IMR-90 (cell line): ENCODE results near the gene KLF13. TPM values are rescaled to one million over a fixed set of nuclear protein-coding genes. Genes with fewer than 3 reads are reported as not detected.

Source experiments
- ATAC-seq: fragments of 200-7000 bp; cut with Tn5 transposase; 2 replicates; pipeline ENCODE4 v1.9.1; 2020; ENCODE audit warnings: low read depth, mild to moderate bottlenecking, moderate library complexity
- BruUV-seq: library from RNA; stranded (reverse); fragments of 400-500 nt; replicated peaks from 2 replicates; lab custom pipeline; 2021; lab: Mats Ljungman, UMichigan
- CTCF ChIA-PET: fragments of 300-600 bp; formaldehyde crosslinking; extraction: SDS; loops from one replicate; lab custom pipeline; 2021; ENCODE audit warnings: antibody characterized with exemption; lab: Yijun Ruan, JAX
- POLR2A ChIA-PET: fragments of 300-600 bp; sonication (Branson Sonifier 250); formaldehyde crosslinking; loops from one replicate; lab custom pipeline; 2022; ENCODE audit warnings: antibody characterized with exemption; ENCODE audit not compliant: unreplicated experiment; lab: Charles Lee
- DNase-seq: peaks from one replicate; pipeline ENCODE4 v3.0.0; 2013
- H2AFZ ChIP-seq: replicated peaks from 2 replicates; pipeline ENCODE3; 2013; ENCODE audit warnings: low read length, mild to moderate bottlenecking; ENCODE audit not compliant: poor library complexity
- H2AK5ac ChIP-seq: 2 replicates; pipeline ENCODE4 v1.6.1; 2013; ENCODE audit warnings: low read depth, low read length, inconsistent platforms
- H2AK9ac ChIP-seq: replicated peaks from 2 replicates; pipeline ENCODE3; 2013; ENCODE audit warnings: mild to moderate bottlenecking, low read depth, low read length, moderate library complexity; ENCODE audit not compliant: poor library complexity
- H2BK120ac ChIP-seq: 2 replicates; pipeline ENCODE4 v1.6.1; 2013; ENCODE audit warnings: low read depth, low read length, inconsistent platforms
- H2BK15ac ChIP-seq: 3 replicates; pipeline ENCODE4 v1.6.1; 2013; ENCODE audit warnings: low read depth, low read length, inconsistent platforms
- H2BK20ac ChIP-seq: 2 replicates; pipeline ENCODE4 v1.6.1; 2013; ENCODE audit warnings: low read depth, mild to moderate bottlenecking, inconsistent platforms, low read length, moderate library complexity
- H2BK5ac ChIP-seq: 2 replicates; pipeline ENCODE4 v1.6.1; 2013; ENCODE audit warnings: mild to moderate bottlenecking, low read depth, low read length, inconsistent platforms; ENCODE audit not compliant: poor library complexity, severe bottlenecking
- H3K14ac ChIP-seq: replicated peaks from 2 replicates; pipeline ENCODE4 v1.6.1; 2013; ENCODE audit warnings: low read depth, low read length, inconsistent platforms
- H3K18ac ChIP-seq: 2 replicates; pipeline ENCODE4 v1.6.1; 2013; ENCODE audit warnings: low read depth, low read length, control low read depth
- H3K23ac ChIP-seq: 2 replicates; pipeline ENCODE4 v1.6.1; 2013; ENCODE audit warnings: low read depth, low read length, inconsistent platforms
- H3K27ac ChIP-seq: 2 replicates; pipeline ENCODE4 v1.5.1; 2013; ENCODE audit warnings: mild to moderate bottlenecking, control low read depth, low read length; ENCODE audit not compliant: insufficient read depth
- H3K27me3 ChIP-seq: 2 replicates; pipeline ENCODE4 v1.6.1; 2013; ENCODE audit warnings: low read length; ENCODE audit not compliant: control insufficient read depth, insufficient read depth
- H3K36me3 ChIP-seq: 2 replicates; pipeline ENCODE4 v1.6.1; 2013; ENCODE audit warnings: low read length, mixed read lengths; ENCODE audit not compliant: control insufficient read depth, insufficient read depth
- H3K4ac ChIP-seq: 2 replicates; pipeline ENCODE4 v1.6.1; 2013; ENCODE audit warnings: low read depth, low read length, inconsistent platforms
- H3K4me1 ChIP-seq: 2 replicates; pipeline ENCODE4 v1.6.1; 2013; ENCODE audit warnings: low read length, mixed read lengths; ENCODE audit not compliant: control insufficient read depth, insufficient read depth
- H3K4me2 ChIP-seq: 2 replicates; pipeline ENCODE4 v1.6.1; 2013; ENCODE audit warnings: low read depth, mild to moderate bottlenecking, control low read depth, low read length, moderate library complexity
- H3K4me3 ChIP-seq: 2 replicates; pipeline ENCODE4 v1.5.1; 2013; ENCODE audit warnings: low read depth, mild to moderate bottlenecking, control low read depth, low read length, moderate library complexity; ENCODE audit not compliant: insufficient read depth
- H3K56ac ChIP-seq: 2 replicates; pipeline ENCODE4 v1.6.1; 2013; ENCODE audit warnings: low read length, inconsistent platforms; ENCODE audit not compliant: insufficient read depth; ENCODE audit errors: extremely low read depth
- H3K79me1 ChIP-seq, 2 experiments: 2 replicates each; pipeline ENCODE4 v1.6.1; 2013; ENCODE audit warnings: low read length in 2 of 2, inconsistent platforms in 1 of 2, low read depth in 1 of 2
- H3K9ac ChIP-seq: 2 replicates; pipeline ENCODE4 v1.6.1; 2013; ENCODE audit warnings: low read depth, low read length, control low read depth
- H3K9me1 ChIP-seq: 2 replicates; pipeline ENCODE4 v1.6.1; 2013; ENCODE audit warnings: low read length, inconsistent platforms; ENCODE audit not compliant: insufficient read depth
- H3K9me3 ChIP-seq: 2 replicates; pipeline ENCODE4 v1.6.1; 2013; ENCODE audit warnings: low read length; ENCODE audit not compliant: control insufficient read depth, insufficient read depth
- H4K20me1 ChIP-seq: 2 replicates; pipeline ENCODE4 v1.6.1; 2013; ENCODE audit warnings: low read length, inconsistent platforms; ENCODE audit not compliant: insufficient read depth
- H4K5ac ChIP-seq: 2 replicates; pipeline ENCODE4 v1.6.1; 2013; ENCODE audit warnings: mild to moderate bottlenecking, low read depth, low read length, control low read depth
- H4K8ac ChIP-seq, 2 experiments: 2 replicates each; pipeline ENCODE4 v1.6.1; 2013; ENCODE audit warnings: low read depth in 2 of 2, low read length in 2 of 2, control low read depth in 1 of 2, inconsistent platforms in 1 of 2
- H4K91ac ChIP-seq: 2 replicates; pipeline ENCODE4 v1.6.1; 2013; ENCODE audit warnings: low read depth, low read length, inconsistent platforms; ENCODE audit not compliant: insufficient read depth
- CEBPB ChIP-seq: IDR thresholded peaks from 2 replicates; pipeline ENCODE4 v1.6.1; 2012; ENCODE audit warnings: low read depth, low read length, improper control_type of control experiment
- CHD1 ChIP-seq: IDR thresholded peaks from 2 replicates; pipeline ENCODE4 v1.6.1; 2012; ENCODE audit warnings: low read depth, low read length, improper control_type of control experiment
- FOS ChIP-seq: fragments of 150-350 bp; IDR thresholded peaks from 2 replicates; pipeline ENCODE4 v1.6.1; 2016; ENCODE audit warnings: low read depth, low read length
- MAFK ChIP-seq: IDR thresholded peaks from 2 replicates; pipeline ENCODE4 v1.6.1; 2012; ENCODE audit warnings: low read depth, low read length, improper control_type of control experiment
- MXI1 ChIP-seq: IDR thresholded peaks from 2 replicates; pipeline ENCODE4 v1.6.1; 2012; ENCODE audit warnings: low read depth, mild to moderate bottlenecking, low read length, moderate library complexity, borderline replicate concordance
- NFE2L2 ChIP-seq: fragments of 150-350 bp; IDR thresholded peaks from 2 replicates; pipeline ENCODE4 v1.6.1; 2016; ENCODE audit warnings: low read depth, mild to moderate bottlenecking, low read length
- POLR2A ChIP-seq: IDR thresholded peaks from 2 replicates; pipeline ENCODE4 v1.6.1; 2012; ENCODE audit warnings: mild to moderate bottlenecking, low read depth, low read length
- WGBS, 2 experiments: methylation state at CpG; one replicate each; pipeline versions ENCODE4 v1.1.5 to v1.1.7; 2013; ENCODE audit warnings: missing lambda C conversion rate in 2 of 2; ENCODE audit not compliant: insufficient read length in 1 of 2; ENCODE audit errors: extremely low coverage in 2 of 2; 5-methylcytosine and 5-hydroxymethylcytosine counted together
- dilution Hi-C: fragments of 300-500 bp; cut with HindIII; formaldehyde crosslinking; loops from one replicate; pipeline ENCODE4 v1.14.3; 2018; ENCODE audit warnings: low sequenced_read_pairs; ENCODE audit not compliant: unreplicated experiment
- in situ Hi-C: fragments of 300-500 bp; cut with MboI; formaldehyde crosslinking; loops from 3 replicates; pipeline ENCODE4 v1.14.3; 2019; ENCODE audit warnings: low sequenced_read_pairs, inconsistent platforms, mixed read lengths
- intact Hi-C: fragments of 100-400 bp; cut with micrococcal nuclease; formaldehyde crosslinking; loops from 2 replicates; pipeline ENCODE4 v1.10.0; 2022
- polyA plus RNA-seq, 3 experiments: library from polyadenylated mRNA; depleted of rRNA; stranded (reverse); fragments of >200 nt; gene quantifications; 2 replicates each; pipeline ENCODE4 v1.2.3, GENCODE V29; 2012; ENCODE audit warnings: low replicate concordance in 1 of 3
- total RNA-seq: library from RNA; depleted of rRNA; stranded (reverse); fragments of >200 nt; gene quantifications from 2 replicates; pipeline ENCODE4 v1.2.3, GENCODE V29; 2012
- TF ChIP-seq, protein P1 (sequence below): conservative IDR thresholded peaks from 2 replicates; pipeline ENCODE4 v1.5.1; 2012; ENCODE audit warnings: mild to moderate bottlenecking, low read depth, low read length, improper control_type of control experiment

The KLF13 gene
- total and polyA plus RNA-seq, 2 of the 4 experiments (the other 2 are of a cell fraction) = 9.5 to 10.6 TPM

DNA sequence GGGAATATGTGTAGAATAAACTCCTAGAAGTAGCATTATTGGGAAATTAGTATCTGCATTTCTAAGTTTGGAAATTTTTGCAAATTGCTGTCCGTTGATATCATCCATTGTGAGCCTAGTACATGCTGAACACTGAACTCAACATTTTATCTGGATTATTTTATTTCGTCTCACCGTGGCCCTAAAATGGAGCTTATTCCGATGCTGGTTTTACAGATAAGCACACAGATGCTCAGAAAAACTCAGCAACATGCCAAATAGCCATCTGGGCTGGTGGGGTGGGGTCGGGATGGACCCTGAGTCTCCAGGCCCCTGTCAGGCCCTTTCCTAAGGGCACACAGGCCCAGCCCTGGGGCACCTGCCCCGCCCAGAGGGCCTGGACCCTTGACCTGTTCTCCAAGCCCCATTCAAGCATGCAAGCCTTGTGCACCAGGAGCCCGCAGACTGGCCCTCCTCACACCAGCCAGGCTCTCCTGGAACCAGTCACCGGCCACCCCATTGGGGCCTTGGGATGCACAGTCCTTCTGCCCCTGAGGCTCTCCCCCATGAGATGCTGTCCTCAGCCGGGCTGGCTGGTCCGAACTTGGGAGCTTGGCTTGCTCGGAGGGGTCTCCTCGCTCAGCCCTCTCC is 20.7 kb upstream of the KLF13 start:
- H2BK120ac ChIP-seq = no peak overlapping the region
- no peak overlapping the region for H2AK9ac ChIP-seq
- CTCF ChIA-PET = no interaction called here
- H3K9me3 ChIP-seq = no peaks in the 10 kb centered on the region
- no peak overlapping the region for H3K56ac ChIP-seq
- intact Hi-C loops = no loop called here
- no peak overlapping the region for H4K8ac ChIP-seq
- no peak overlapping the region for H3K18ac ChIP-seq
- 62% methylated on average over 4 of the region's 12 CpGs; no CpG with 5 or more reads in 1 of the 2 experiments for WGBS, 2 experiments
- no peak overlapping the region for H2BK20ac ChIP-seq
- H3K79me1 ChIP-seq = no peaks in the 10 kb centered on the region
- H3K23ac ChIP-seq = no peak overlapping the region
- H3K9me1 ChIP-seq = no peaks in the 10 kb centered on the region
- ATAC-seq (no peak), DNase-seq (no peak)
- H4K91ac ChIP-seq = no peak overlapping the region
- H3K14ac ChIP-seq = no peak overlapping the region
- no peak overlapping the region for H2AK5ac ChIP-seq
- H3K4me1 ChIP-seq = no peaks in the 10 kb centered on the region
- in situ Hi-C loops = no loop called here
- dilution Hi-C loops = no loop called here
- no peaks in the 10 kb centered on the region; the same call in 1 of the 2 replicates for H4K20me1 ChIP-seq
- peaks cover 45% of the 10 kb centered on the region for H3K27me3 ChIP-seq
- H3K9ac ChIP-seq = no peak overlapping the region
- no peak overlapping the region for H2BK5ac ChIP-seq
- no peak overlapping the region for H3K4me2 ChIP-seq
- POLR2A ChIA-PET = no interaction called here
- H2AFZ ChIP-seq = no peak overlapping the region
- no TSS peak for BruUV-seq
- no peaks in the 10 kb centered on the region for H3K36me3 ChIP-seq
- no peak overlapping the region for H2BK15ac ChIP-seq
- TF ChIP-seq POLR2A (no peak), NFE2L2 (no peak), MXI1 (no peak), MAFK (no peak), FOS (no peak), CHD1 (no peak), CEBPB (no peak)
- TF ChIP-seq, protein P1, sequence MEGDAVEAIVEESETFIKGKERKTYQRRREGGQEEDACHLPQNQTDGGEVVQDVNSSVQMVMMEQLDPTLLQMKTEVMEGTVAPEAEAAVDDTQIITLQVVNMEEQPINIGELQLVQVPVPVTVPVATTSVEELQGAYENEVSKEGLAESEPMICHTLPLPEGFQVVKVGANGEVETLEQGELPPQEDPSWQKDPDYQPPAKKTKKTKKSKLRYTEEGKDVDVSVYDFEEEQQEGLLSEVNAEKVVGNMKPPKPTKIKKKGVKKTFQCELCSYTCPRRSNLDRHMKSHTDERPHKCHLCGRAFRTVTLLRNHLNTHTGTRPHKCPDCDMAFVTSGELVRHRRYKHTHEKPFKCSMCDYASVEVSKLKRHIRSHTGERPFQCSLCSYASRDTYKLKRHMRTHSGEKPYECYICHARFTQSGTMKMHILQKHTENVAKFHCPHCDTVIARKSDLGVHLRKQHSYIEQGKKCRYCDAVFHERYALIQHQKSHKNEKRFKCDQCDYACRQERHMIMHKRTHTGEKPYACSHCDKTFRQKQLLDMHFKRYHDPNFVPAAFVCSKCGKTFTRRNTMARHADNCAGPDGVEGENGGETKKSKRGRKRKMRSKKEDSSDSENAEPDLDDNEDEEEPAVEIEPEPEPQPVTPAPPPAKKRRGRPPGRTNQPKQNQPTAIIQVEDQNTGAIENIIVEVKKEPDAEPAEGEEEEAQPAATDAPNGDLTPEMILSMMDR = no peak
- no peak overlapping the region for H3K4ac ChIP-seq
- H3K27ac ChIP-seq = no peak overlapping the region
- H4K5ac ChIP-seq = no peak overlapping the region
- no peak overlapping the region for H3K4me3 ChIP-seq
